Thyroid gland (tissue), 4 donors: Measurements from ENCODE around the gene PPP2R2D.

Source experiments
- CTCF ChIP-seq, 6 experiments: fragments of 200-600 bp in 3 of 6; fragments of 450-650 bp in 3 of 6; sonication (generic) in 3 of 6; IDR thresholded peaks; one replicate each; pipeline ENCODE4 v1.5.1; 2016 to 2019; ENCODE audit warnings: antibody characterized with exemption in 6 of 6, mild to moderate bottlenecking in 2 of 6, inconsistent platforms in 1 of 6, moderate library complexity in 1 of 6
- POLR2A ChIP-seq, 2 donors: fragments of 450-650 bp; IDR thresholded peaks; one replicate each; pipeline ENCODE4 v1.6.1; 2017; ENCODE audit warnings: antibody characterized with exemption in 2 of 2, mild to moderate bottlenecking in 2 of 2, moderate library complexity in 1 of 2

GRCh38 chr10:131855461-131856401 is 45.1 kb upstream of the PPP2R2D start:
- TF ChIP-seq CTCF (IDR thresholded peaks at IDR 0.05) (no peak), POLR2A (IDR thresholded peaks at IDR 0.05) (no peak)
